Measurements from ENCODE around the gene ZNRF1. TPM values are rescaled to one million over a fixed set of nuclear protein-coding genes. Genes with fewer than 3 reads are reported as not detected.

The ZNRF1 gene
- total RNA-seq, 2 donors from 2014 or later: 15.3 to 19.8 TPM

DNA sequence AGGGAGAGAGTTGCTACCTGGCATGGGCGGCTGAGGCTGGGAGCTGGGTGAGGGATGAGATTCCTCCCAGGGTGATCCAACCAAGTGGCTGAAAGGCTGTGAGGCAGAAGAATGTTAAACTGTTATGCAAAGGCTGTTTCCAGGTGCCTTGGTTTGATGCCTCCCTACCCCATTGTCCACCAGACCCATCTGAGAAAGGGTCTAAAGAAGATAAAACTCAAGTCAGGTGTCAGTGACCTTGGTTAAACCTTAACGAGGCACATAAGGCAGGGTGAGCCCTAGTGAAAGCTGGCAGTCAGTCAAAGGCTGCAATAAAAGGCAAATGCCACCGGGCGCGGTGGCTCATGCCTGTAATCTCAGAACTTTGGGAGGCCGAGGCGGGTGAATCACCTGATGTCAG is 94.0 kb downstream of the ZNRF1 start:
- no peak overlapping the region for H3K4me3 ChIP-seq
- no peak for DNase-seq (ENCODE audit: low spot score)
- TF ChIP-seq, protein P1, sequence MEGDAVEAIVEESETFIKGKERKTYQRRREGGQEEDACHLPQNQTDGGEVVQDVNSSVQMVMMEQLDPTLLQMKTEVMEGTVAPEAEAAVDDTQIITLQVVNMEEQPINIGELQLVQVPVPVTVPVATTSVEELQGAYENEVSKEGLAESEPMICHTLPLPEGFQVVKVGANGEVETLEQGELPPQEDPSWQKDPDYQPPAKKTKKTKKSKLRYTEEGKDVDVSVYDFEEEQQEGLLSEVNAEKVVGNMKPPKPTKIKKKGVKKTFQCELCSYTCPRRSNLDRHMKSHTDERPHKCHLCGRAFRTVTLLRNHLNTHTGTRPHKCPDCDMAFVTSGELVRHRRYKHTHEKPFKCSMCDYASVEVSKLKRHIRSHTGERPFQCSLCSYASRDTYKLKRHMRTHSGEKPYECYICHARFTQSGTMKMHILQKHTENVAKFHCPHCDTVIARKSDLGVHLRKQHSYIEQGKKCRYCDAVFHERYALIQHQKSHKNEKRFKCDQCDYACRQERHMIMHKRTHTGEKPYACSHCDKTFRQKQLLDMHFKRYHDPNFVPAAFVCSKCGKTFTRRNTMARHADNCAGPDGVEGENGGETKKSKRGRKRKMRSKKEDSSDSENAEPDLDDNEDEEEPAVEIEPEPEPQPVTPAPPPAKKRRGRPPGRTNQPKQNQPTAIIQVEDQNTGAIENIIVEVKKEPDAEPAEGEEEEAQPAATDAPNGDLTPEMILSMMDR (IDR thresholded peaks at IDR 0.05): no peak
- H3K36me3 ChIP-seq: peaks cover 14% of the 10 kb centered on the region
- peaks cover 0 to 23% of the 10 kb centered on the region in 2 donors for H3K4me1 ChIP-seq
- no peaks in the 10 kb centered on the region for H3K27me3 ChIP-seq
- H3K27ac ChIP-seq: no peak overlapping the region
- no peaks in the 10 kb centered on the region for H3K9me3 ChIP-seq

DNA sequence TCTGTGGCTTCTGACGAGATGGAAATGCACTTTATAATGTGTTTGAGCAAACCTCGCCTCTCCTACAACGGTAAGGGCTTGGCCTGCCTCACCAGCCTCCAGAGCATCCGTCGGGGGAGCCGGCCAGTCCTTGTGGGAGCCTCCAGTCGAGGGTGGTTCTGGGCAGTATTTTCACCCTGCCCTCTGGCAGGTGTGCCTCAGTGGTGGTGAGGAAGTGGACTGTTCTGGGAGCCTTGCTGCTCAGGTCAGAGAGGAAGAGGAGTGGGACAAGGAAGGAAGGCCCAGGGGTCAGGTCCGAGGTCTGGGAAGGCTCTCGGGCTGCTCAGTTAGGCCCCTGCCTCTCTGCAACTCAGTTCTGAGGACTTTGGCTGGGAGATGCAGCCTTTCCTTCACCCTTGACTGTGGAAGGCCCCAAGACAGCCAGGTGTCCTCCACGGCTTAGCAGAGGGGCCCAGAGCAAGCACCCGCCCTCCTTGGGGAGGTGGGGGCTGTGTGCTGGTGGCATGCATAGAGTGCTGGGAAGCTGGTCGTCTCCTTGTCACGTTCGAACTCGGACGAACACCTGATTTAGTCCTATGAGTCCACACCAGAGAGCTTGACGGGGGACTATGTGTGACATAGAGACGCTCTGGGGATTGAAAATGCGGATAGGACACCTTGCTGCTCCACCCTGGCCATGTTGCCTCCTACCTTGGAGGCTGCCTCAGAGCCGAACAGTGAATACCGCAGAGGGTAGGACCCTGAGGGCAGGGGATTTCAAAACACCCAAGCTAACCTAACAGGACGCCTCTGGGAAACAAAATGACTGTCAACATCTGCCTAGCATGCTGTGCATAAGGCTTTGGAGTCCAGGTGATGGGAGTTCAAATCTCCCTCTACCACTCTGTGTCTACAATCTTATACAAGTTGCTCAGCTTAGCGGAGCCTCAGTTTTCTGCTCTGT is 95.0 kb downstream of the ZNRF1 start:
- Histone ChIP-seq H3K27ac (no peak overlapping the region), H3K36me3 (peaks cover 14% of the 10 kb centered on the region), H3K4me3 (no peak overlapping the region), H3K27me3 (no peaks in the 10 kb centered on the region), H3K9me3 (no peaks in the 10 kb centered on the region), H3K4me1 (peaks cover 0 to 23% of the 10 kb centered on the region in 2 donors)
- TF ChIP-seq, protein P1 (IDR thresholded peaks at IDR 0.05): no peak
- no peak for DNase-seq (ENCODE audit: low spot score)

DNA sequence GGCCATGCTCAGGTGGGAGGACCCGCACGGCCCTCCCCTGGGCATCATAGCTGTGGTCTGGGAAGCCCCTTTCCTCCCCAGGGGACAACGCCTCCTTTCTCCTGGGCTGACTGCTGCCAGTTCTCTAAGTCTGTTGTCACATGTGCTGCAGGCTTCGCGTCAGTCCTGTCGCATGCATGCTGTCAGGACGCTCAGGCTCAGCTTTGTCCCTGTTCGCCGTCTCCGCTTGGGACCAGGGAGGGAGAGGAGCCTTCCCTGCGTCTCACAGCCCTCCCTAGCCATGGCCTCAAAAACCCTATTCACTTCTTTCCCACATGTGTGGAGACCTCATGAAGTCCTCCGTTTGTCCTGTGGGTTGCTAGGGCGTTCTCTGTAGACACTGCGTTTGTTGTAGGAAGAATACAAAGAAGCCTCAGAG is 96.4 kb downstream of the ZNRF1 start:
- TF ChIP-seq, protein P1 (IDR thresholded peaks at IDR 0.05): no peak
- no peaks in the 10 kb centered on the region for H3K27me3 ChIP-seq
- no peaks in the 10 kb centered on the region for H3K9me3 ChIP-seq
- DNase-seq (ENCODE audit: low spot score): no peak
- H3K27ac ChIP-seq: no peak overlapping the region
- H3K4me1 ChIP-seq: peaks cover 0 to 25% of the 10 kb centered on the region in 2 donors
- H3K4me3 ChIP-seq: no peak overlapping the region
- peaks cover 14% of the 10 kb centered on the region for H3K36me3 ChIP-seq

DNA sequence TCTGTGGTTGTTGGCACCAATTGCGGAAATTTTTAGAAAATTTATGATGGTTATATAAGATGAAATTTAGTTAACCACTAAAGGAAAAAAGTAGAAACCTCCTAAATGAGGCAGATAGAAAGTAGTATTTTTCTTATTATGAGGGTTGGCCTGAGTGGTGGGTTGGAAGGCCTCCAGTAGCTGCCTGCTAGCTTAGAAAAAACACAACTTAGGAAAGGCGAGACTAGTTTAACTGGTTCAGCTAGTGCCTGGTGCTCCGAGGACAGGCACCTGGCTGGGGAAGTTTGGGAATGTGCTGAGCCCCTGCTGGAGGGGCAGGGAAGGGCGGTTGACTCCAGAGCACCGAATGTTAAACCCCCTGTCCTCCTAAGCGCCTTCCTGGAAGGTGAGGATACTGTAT is 97.8 kb downstream of the ZNRF1 start:
- Histone ChIP-seq H3K27me3 (no peaks in the 10 kb centered on the region), H3K36me3 (peaks cover 14% of the 10 kb centered on the region), H3K27ac (no peak overlapping the region), H3K4me3 (no peak overlapping the region), H3K4me1 (peaks cover 0 to 26% of the 10 kb centered on the region in 2 donors), H3K9me3 (no peaks in the 10 kb centered on the region)
- TF ChIP-seq, protein P1 (IDR thresholded peaks at IDR 0.05): no peak
- no peak for DNase-seq (ENCODE audit: low spot score)

DNA sequence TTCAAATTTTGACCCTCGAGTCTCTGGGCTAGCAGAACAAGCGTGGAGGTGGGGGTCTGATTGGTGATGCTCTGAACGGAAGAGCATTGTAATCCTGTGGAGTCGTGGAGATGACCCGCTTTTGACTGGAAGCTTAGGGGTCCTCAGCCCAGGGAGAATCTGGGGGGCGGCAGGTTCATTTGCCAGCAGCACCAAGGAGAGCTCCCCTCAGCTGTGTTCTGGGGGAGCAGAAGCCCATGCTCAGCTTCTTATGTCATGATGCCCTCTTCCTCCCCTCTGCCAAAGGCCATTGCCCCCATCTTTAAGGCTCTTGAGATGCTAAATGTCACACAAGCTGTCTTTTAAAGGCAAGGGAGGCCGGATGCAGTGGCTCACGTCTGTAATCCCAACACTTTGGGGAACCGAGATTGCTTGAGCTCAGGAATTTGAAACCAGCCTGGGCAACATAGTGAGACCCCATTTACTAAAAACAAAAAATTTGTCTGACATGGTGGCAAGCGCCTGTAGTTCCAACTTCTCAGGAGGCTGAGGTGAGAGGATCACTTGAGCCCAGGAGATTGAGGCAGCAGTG is 98.5 kb downstream of the ZNRF1 start:
- DNase-seq (ENCODE audit: low spot score): no peak
- H3K27me3 ChIP-seq: no peaks in the 10 kb centered on the region
- H3K4me1 ChIP-seq: peaks cover 0 to 26% of the 10 kb centered on the region in 2 donors
- H3K4me3 ChIP-seq: no peak overlapping the region
- H3K36me3 ChIP-seq: peaks cover 14% of the 10 kb centered on the region
- no peak overlapping the region for H3K27ac ChIP-seq
- no peaks in the 10 kb centered on the region for H3K9me3 ChIP-seq
- TF ChIP-seq, protein P1 (IDR thresholded peaks at IDR 0.05): no peak

Measured in right atrium auricular region (tissue), 2 donors.